Naive thymus-derived CD4-positive, alpha-beta T cell (primary cell): ENCODE data around the gene FCGR2B. TPM values are rescaled to one million over a fixed set of nuclear protein-coding genes. Genes with fewer than 3 reads are reported as not detected.
"Not testable (repeated sequence)": the region's sequence is repeated elsewhere in the genome, so short reads cannot be mapped to it uniquely, and the experiment has no call there.

Experiments
- ATAC-seq: fragments of 150-1000 bp; cut with Tn5 transposase; 2 replicates; pipeline ENCODE4 v1.10.0; 2021; ENCODE audit warnings: mild to moderate bottlenecking, moderate library complexity
- CTCF ChIA-PET: fragments of 350-600 bp; sonication (Branson Sonifier 250); formaldehyde crosslinking; loops from one replicate; lab custom pipeline; 2021; ENCODE audit warnings: antibody characterized with exemption; lab: Charles Lee
- POLR2A ChIA-PET: fragments of 350-600 bp; sonication (Branson Sonifier 250); formaldehyde crosslinking; loops from one replicate; lab custom pipeline; 2021; ENCODE audit warnings: antibody characterized with exemption, inconsistent platforms; lab: Charles Lee
- DNase-seq, 9 donors: peaks; one replicate each; pipeline versions ENCODE4 v3.0.0 to v3.0.0-alpha.2; 2020 to 2022; ENCODE audit warnings: mixed read lengths in 1 of 9
- H3K27ac ChIP-seq: one replicate; pipeline ENCODE4 v1.7.0; 2013; ENCODE audit warnings: mild to moderate bottlenecking, low read depth, low read length, moderate library complexity
- H3K27me3 ChIP-seq, 2 donors: one replicate each; pipeline ENCODE4 v1.7.0; 2013; ENCODE audit warnings: low read length in 2 of 2, mild to moderate bottlenecking in 2 of 2, moderate library complexity in 2 of 2; ENCODE audit not compliant: control insufficient read depth in 2 of 2, insufficient read depth in 2 of 2
- H3K36me3 ChIP-seq, 3 experiments: 1 replicate in 2 of 3; 2 replicates in 1 of 3; pipeline ENCODE4 v1.7.0; 2013; ENCODE audit warnings: low read length in 3 of 3, mild to moderate bottlenecking in 3 of 3, moderate library complexity in 1 of 3; ENCODE audit not compliant: insufficient read depth in 3 of 3, control insufficient read depth in 2 of 3
- H3K4me1 ChIP-seq, 2 donors: one replicate each; pipeline ENCODE4 v1.7.0; 2013; ENCODE audit warnings: low read length in 2 of 2, mild to moderate bottlenecking in 2 of 2, moderate library complexity in 1 of 2; ENCODE audit not compliant: control insufficient read depth in 2 of 2, insufficient read depth in 2 of 2
- H3K4me3 ChIP-seq: 2 replicates; pipeline ENCODE4 v1.7.0; 2013; ENCODE audit warnings: mild to moderate bottlenecking, low read length
- H3K9me3 ChIP-seq, 3 experiments: 1 replicate in 2 of 3; 2 replicates in 1 of 3; pipeline ENCODE4 v1.7.0; 2013; ENCODE audit warnings: low read length in 3 of 3; ENCODE audit not compliant: control insufficient read depth in 2 of 3
- H3K27ac Mint-ChIP-seq, 9 donors: one replicate each; pipeline ENCODE4 v1.8.0; 2020 to 2022; ENCODE audit warnings: mixed read lengths in 9 of 9, mild to moderate bottlenecking in 8 of 9, moderate library complexity in 5 of 9, inconsistent platforms in 2 of 9
- H3K27me3 Mint-ChIP-seq, 5 donors: one replicate each; pipeline ENCODE4 v1.8.0; 2021 to 2022; ENCODE audit warnings: mixed read lengths in 5 of 5, mild to moderate bottlenecking in 1 of 5
- H3K36me3 Mint-ChIP-seq, 5 donors: one replicate each; pipeline ENCODE4 v1.8.0; 2020 to 2022; ENCODE audit warnings: mixed read lengths in 5 of 5, mild to moderate bottlenecking in 3 of 5, inconsistent platforms in 1 of 5
- H3K4me1 Mint-ChIP-seq, 7 donors: one replicate each; pipeline ENCODE4 v1.8.0; 2020 to 2022; ENCODE audit warnings: mixed read lengths in 7 of 7, mild to moderate bottlenecking in 3 of 7, inconsistent platforms in 1 of 7
- H3K4me3 Mint-ChIP-seq, 10 donors: one replicate each; pipeline ENCODE4 v1.8.0; 2020 to 2022; ENCODE audit warnings: mild to moderate bottlenecking in 10 of 10, mixed read lengths in 10 of 10, moderate library complexity in 6 of 10, inconsistent platforms in 2 of 10
- H3K9me3 Mint-ChIP-seq, 11 donors: one replicate each; pipeline ENCODE4 v1.8.0; 2020 to 2022; ENCODE audit warnings: mixed read lengths in 11 of 11, mild to moderate bottlenecking in 4 of 11, inconsistent platforms in 1 of 11, moderate library complexity in 1 of 11
- intact Hi-C, 2 donors: fragments of 100-400 bp; cut with micrococcal nuclease; formaldehyde crosslinking; loops; one replicate each; pipeline ENCODE4 v1.15.1; 2023
- polyA plus RNA-seq, 2 donors: library from polyadenylated mRNA; unstranded; fragments of 300-500 nt; fragmentation: Illumina TruSeq; gene quantifications; one replicate each; pipeline ENCODE4 v1.2.3, GENCODE V29; 2021
- total RNA-seq, 6 experiments: library from RNA in 5 of 6; stranded (reverse) in 5 of 6; gene quantifications; 1 replicate in 5 of 6; 2 replicates in 1 of 6; pipeline ENCODE4 v1.2.3 and lab custom pipeline; 2021 to 2026

The FCGR2B gene
- total and polyA plus RNA-seq, 7 experiments from 2014 or later = 0.24 to 13.9 (median 2.2) TPM; not detected in 2

DNA sequence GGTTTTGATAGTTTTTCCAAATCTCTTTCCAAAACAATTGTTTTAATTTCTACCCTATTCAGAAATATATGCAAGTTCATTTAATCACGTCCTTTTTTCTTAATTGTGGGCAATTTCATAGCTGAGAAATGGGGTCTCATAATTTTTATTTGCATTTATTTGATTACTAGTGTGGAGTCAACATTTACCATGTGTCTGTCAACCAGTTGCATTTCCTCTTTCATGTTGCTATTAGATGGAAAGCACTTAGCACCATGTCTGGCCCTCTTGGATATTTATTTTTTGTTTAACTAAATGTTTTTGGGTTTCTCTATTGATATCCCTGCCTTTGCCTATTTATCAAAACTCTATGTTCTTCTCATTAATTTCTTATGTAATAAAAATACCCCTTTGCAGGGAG lies 18.1 kb upstream of the FCGR2B start:
- H3K36me3 Mint-ChIP-seq, H3K36me3 ChIP-seq, H3K27ac Mint-ChIP-seq, DNase-seq, H3K4me3 Mint-ChIP-seq, H3K9me3 Mint-ChIP-seq, H3K27ac ChIP-seq, H3K27me3 ChIP-seq, H3K9me3 ChIP-seq, ATAC-seq, H3K4me1 ChIP-seq, POLR2A ChIA-PET, H3K4me3 ChIP-seq: not testable (repeated sequence)
- Mint-ChIP-seq H3K27me3 (peaks cover 0 to 35% (median 6%) of the 10 kb centered on the region in 5 donors), H3K4me1 (peaks cover 5 to 17% (median 14%) of the 10 kb centered on the region in 7 donors)
- intact Hi-C loops = loop anchor here in 1 of 2 donors (10.0 kb wide), 2 partner anchors 80 to 160 kb away; no protein-coding TSS in a partner anchor
- CTCF ChIA-PET = interaction anchor here (0.7 kb wide), 1 partner anchor 97 kb away, joined by 3 read pairs; no protein-coding TSS in a partner anchor

DNA sequence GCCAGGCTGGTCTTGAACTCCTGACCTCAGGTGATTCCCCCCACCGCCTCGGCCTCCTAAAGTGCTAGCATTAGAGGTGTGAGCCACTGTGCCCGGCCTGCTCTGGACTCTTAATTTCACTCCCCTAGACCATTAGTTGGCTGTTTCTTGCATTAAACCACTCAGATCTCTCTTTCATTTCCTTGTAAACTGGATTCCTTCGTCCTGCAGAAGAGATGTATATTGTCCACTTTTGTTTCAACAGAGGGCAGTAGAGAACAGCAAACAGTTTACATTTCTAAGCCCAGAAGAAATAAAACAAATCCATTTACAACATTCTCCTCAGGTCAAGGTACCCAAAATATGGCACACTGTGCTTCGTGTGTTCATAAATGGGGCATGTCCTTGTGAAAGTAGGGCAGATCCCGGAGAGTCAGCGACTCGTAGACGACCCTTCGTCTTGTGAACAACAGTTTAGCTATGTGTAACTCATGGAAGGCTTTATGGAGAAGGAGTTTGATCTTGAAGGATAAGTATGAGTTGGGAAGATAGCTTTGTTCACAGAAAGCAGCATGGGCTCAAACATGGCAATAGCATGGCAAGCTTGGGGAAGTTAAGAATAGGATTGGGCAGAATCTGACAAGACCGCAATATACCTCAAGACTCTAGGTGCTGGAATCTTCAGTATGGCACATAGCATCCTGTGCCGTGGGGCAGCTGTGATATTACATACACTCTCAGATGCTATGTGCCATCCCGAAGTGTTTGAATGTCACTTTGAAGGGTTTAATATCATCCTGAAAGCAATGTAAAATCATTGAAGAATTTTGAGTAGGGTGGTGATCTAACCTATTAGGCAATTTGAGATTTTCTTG lies 15.2 kb upstream of the FCGR2B start:
- not testable (repeated sequence) for H3K4me3 Mint-ChIP-seq, H3K36me3 ChIP-seq, H3K4me3 ChIP-seq, H3K9me3 Mint-ChIP-seq, H3K9me3 ChIP-seq, H3K27ac ChIP-seq, H3K27ac Mint-ChIP-seq, H3K4me1 ChIP-seq, H3K36me3 Mint-ChIP-seq, H3K27me3 ChIP-seq
- DNase-seq (peak in 5 of 9 donors; percentile 25 to 40 (median 33)), ATAC-seq (peak; percentile 68)
- intact Hi-C loops = loop anchor here (1.0 to 10.0 kb wide), 4 partner anchors 83 to 163 kb away; no protein-coding TSS in a partner anchor
- H3K27me3 Mint-ChIP-seq = peaks cover 0 to 41% (median 6%) of the 10 kb centered on the region in 5 donors
- ChIA-PET CTCF (interaction anchor here (0.7 to 1.2 kb wide), 4 partner anchors 91 to 95 kb away, joined by 3 to 5 read pairs (median 4); no protein-coding TSS in a partner anchor), POLR2A (interaction anchor here (0.6 kb wide), 1 partner anchor 82 kb away, joined by 7 read pairs; no protein-coding TSS in a partner anchor)
- H3K4me1 Mint-ChIP-seq = peaks cover 5 to 12% (median 7%) of the 10 kb centered on the region in 7 donors

DNA sequence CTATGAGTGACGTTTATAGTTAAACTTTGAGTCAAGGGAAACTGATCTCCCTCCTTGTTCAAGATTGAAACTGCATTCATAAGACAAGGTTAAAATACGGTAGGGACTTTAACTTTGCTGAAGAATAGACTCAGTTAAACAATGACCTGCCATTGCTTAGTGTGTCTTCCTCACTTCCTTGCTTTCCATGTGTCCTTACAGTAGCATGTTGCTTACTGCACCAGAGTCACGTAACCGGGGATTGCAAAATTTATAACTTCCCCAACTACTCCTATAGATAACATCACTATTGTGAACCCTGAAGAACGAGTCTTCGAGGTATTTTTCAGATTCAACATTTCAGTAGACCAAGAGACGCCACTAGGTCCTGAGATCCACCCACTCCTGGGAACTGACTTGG lies 9.4 kb upstream of the FCGR2B start:
- H3K9me3 ChIP-seq, H3K27ac ChIP-seq, intact Hi-C loops, POLR2A ChIA-PET, H3K36me3 ChIP-seq, CTCF ChIA-PET, DNase-seq, H3K9me3 Mint-ChIP-seq, H3K4me1 Mint-ChIP-seq, H3K4me1 ChIP-seq, H3K4me3 Mint-ChIP-seq, H3K27me3 ChIP-seq, H3K36me3 Mint-ChIP-seq, H3K27ac Mint-ChIP-seq, H3K4me3 ChIP-seq: not testable (repeated sequence)
- H3K27me3 Mint-ChIP-seq = peaks cover 4 to 19% (median 6%) of the 10 kb centered on the region in 5 donors
- ATAC-seq = peak; percentile 87

DNA sequence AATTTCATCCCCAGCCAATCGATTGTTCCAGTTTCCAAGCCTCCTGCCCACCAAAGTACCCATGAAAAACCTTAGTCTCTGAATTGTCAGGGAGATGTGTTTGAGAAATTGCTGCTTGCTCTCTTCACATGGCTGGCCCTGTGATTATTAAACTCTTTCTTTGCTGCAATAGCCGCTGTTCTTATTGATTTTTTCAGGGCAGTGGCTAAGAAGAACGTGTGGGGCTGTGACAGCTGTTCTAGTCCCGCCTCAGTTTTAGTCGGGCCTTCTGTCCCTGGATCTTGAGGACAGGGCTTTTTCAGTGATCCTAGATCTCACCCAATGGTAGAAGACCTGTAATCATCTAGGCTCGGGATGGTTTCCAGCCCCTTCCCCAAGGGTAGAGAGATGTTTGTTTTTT lies 9.0 kb upstream of the FCGR2B start:
- H3K4me3 Mint-ChIP-seq, H3K4me1 ChIP-seq, H3K27me3 ChIP-seq, POLR2A ChIA-PET, ATAC-seq, H3K27ac ChIP-seq, intact Hi-C loops, H3K4me3 ChIP-seq, H3K4me1 Mint-ChIP-seq, H3K36me3 Mint-ChIP-seq, DNase-seq, CTCF ChIA-PET, H3K9me3 ChIP-seq, H3K9me3 Mint-ChIP-seq, H3K36me3 ChIP-seq: not testable (repeated sequence)
- Mint-ChIP-seq H3K27ac (peak overlapping the region in 1 of 9 donors; percentile 30), H3K27me3 (peaks cover 4 to 17% (median 6%) of the 10 kb centered on the region in 5 donors)

DNA sequence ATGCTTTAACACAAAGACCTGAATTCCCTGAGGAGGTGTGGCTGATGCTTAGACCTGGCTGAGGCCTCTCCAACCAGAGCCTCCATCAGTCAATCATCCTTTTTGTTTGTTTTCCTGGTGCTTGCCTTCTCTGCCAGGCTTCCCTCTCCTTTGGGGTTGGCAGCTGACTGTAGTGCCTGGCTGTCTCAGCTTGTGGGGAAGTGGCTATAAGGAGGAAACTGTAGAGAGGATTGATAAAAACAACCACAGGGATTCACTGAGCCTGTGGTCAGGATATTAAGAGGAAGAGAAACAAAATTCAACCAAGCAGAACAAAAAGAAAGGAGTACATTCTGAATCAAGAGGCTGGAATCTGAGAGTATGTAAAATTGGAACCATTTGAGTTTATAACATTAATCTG lies 4.4 kb upstream of the FCGR2B start:
- CTCF ChIA-PET, H3K27me3 Mint-ChIP-seq, H3K4me1 Mint-ChIP-seq, H3K27me3 ChIP-seq, intact Hi-C loops, H3K27ac ChIP-seq, DNase-seq, H3K4me3 Mint-ChIP-seq, H3K4me1 ChIP-seq, POLR2A ChIA-PET, H3K36me3 Mint-ChIP-seq, H3K9me3 ChIP-seq, H3K36me3 ChIP-seq, H3K4me3 ChIP-seq, H3K9me3 Mint-ChIP-seq, H3K27ac Mint-ChIP-seq: not testable (repeated sequence)
- ATAC-seq = peak; percentile 55

DNA sequence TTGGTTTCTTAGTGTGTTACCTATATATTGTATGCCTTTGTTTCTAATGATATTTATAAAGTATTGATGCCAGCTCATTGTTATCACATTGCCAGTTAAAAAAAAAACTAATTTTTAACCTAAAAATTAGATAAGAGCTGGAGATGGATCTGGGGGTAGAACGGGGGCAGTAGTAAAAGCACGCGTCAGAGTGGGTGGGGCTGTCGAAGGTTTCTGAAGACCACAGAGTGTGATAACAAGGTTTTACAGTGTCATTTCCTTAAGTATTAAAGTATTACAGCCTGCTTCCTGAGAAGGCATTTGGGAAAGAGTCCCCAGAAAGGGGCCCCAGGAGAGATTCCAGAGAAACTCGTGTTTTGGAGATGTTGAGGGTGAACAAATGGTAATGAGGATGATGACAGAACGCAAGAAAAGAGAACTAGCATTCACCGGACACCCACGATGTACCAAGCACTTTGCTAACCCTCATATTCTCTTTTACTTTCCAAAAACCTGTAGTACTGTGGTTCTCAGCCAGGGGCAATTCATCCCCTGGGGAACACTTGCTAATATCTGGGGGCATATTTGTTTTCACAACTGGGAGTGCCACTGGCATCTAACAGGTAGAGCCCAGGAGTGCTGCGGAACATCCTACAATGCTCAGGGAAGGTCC lies 1.2 kb upstream of the FCGR2B start:
- DNase-seq, H3K27me3 Mint-ChIP-seq, POLR2A ChIA-PET, intact Hi-C loops, CTCF ChIA-PET, H3K9me3 Mint-ChIP-seq, H3K27me3 ChIP-seq, H3K27ac Mint-ChIP-seq, H3K4me3 ChIP-seq, H3K36me3 ChIP-seq, H3K4me3 Mint-ChIP-seq, H3K9me3 ChIP-seq, H3K4me1 Mint-ChIP-seq, H3K4me1 ChIP-seq, H3K27ac ChIP-seq, H3K36me3 Mint-ChIP-seq: not testable (repeated sequence)
- ATAC-seq = peak; percentile 78
